GM04504 (cell line): ENCODE results near the gene MYCT1.
A peak's percentile ranks its signal among the peaks of the same experiment; 100 is the strongest.
"Not testable (repeated sequence)": the region's sequence is repeated elsewhere in the genome, so short reads cannot be mapped to it uniquely, and the experiment has no call there.

Experiments used
- DNase-seq: peaks from one replicate; pipeline ENCODE4 v3.0.0-alpha.2; 2012; ENCODE audit warnings: low read depth

MYCT1 gene

GRCh38 chr6:152697634-152698033 lies at the start of gene MYCT1:
MYCT1 (plus strand) TSS chr6:152697897; CDS start chr6:152697903, 6 bp downstream.
- DNase-seq, result no peak

- peak; percentile 17 for DNase-seq
Observed at GRCh38 chr6:152648105-152648504, 49.6 kb upstream of the MYCT1 start.

DNA sequence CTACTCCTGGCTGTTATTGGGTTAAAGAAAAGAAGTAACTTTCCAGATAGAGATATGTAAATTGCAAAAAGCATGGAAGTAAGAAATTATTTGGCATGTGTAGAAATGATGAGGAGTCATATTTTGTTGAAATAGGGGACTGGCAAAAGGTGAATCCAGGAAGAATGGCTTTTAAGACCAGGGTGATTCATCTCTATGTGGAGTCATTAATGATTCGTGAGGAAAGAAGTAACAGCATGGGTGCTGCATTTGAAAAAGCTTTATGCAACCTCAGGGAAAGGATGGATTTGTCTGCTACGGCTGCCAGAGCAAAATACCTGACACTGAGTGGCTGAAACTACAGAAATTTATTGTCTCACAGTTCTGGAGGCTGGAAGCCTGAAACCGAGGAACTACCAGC lies 45.7 kb upstream of the MYCT1 start:
- DNase-seq, result no peak

DNA sequence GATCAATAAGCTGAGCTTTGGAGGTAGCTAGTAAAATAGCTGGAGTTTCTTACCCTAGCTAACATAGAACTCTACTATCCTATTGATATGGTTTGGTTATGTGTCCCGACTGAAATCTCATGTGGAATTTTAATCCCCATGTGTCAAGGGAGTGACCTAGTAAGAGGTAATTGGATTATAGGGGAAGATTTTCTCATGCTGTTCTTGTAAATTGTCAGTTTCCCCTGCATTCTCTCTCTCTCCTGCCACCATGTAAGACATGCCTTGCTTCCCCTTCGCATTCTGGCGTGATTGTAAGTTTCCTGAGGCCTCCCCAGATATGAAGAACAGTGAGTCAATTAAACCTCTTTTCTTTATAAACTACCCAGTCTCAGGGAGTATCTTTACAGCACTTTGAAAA lies 35.9 kb upstream of the MYCT1 start:
- DNase-seq, result no peak

DNA sequence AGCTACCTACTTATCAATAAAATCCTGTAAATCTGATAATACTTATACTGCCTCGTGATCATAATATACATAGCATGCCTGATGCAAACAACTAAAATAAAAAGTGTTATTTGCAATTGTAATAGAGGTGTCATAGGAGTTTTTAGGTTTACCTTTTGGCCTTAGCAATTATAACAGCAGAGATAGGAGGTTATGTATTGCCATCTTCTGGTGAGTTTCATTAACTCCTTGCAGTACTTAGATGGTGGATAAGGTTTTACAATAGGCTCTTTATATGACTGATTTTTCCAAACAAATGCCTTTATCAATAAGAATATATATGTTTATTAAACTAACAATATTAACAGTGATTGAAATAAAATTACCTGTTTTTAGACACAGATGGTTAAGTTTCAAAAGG lies 27.8 kb upstream of the MYCT1 start:
- DNase-seq, result no peak

DNA sequence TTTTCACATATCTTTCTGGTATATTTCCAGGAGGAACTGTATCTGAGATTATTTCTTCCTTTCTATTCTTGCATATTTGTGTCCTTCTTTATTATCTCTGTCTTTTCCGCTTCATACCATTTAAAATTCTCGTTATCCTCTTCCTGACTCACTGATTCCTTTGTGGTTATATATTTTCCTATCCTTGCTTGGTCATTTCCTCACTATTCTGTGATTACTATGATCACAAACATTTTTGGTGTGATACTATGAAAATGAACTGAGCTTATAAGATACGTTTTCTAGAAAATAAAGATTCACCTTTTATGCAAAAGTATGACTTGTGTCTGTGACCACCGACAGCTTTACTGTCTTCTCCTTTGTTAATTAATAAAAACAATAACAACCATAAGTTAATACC lies 26.5 kb upstream of the MYCT1 start:
- DNase-seq, result no peak

GRCh38 chr6:152673236-152673635 lies 24.5 kb upstream of the MYCT1 start:
- no peak for DNase-seq

- DNase-seq, result no peak
Observed at GRCh38 chr6:152680151-152680550, 17.5 kb upstream of the MYCT1 start.

DNA sequence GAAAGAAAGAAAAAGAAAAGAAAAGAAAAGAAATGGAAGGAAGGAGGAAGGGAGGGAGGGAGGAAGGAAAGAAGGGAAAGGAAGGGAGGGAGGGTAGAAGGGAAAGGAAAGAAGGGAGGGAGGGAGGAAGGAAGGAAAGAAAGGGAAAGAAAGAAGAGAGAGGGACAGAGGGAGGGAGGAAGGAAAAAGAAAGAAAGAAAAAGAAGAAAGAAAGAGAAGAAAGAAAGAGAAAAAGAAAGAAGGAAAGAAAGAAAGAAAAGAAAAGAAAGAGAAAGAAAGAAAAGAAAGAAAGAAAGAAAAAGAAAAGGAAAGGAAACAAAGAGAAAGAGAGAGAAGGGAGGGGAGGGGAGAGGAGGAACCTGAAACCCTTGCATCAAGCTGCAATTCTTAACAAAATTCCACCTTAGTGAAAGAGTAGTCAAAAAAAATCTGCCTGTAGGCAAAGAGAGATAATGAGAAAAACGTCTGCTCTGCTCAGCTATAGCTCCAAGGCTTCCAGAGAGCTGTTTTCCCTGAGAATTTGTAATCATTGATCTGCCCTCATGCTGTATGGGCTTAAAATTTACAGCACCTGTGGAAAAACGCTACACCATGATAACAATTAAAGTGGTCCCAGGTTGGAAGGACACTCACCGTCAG lies 16.7 kb upstream of the MYCT1 start:
- DNase-seq, result no peak

DNA sequence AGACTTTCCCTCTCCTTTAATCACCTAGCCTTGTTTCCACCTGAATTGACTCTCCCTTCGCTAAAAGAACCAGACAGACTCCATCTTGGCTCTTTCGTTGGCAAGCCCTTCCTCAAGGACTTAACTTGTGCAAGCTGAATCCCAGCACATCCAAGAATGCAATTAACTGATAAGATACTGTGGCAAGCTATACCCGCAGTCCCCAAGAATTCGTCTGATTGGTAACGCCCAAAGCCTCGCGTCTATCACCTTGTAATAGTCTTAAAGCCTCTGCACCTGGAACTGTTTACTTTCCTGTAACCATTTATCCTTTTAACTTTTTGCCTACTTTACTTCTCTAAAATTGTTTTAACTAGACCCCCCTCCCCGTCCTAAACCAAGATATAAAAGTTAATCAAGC lies 15.6 kb upstream of the MYCT1 start:
- no peak for DNase-seq

GRCh38 chr6:152682935-152683334 lies 14.8 kb upstream of the MYCT1 start:
- DNase-seq, result not testable (repeated sequence)

DNA sequence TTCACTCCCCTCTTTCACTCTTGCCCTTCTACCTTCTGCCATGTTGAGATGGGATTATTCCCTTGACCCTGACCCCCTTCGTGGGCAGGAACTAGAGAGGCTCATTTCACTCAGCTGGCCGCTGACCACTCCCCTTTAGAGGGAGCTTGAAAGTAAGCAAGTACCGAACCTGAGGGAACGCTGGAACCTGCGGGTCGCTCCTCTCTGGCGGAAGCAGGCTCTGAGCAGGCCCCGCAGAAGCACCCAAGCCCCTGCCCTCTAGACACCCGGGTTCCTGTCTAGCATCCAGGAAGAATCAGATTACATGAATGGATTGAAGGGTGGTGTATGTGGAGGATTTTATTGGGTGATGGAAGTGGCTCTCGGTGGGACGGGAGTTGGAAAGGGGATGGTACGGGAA lies 11.9 kb upstream of the MYCT1 start:
- no peak for DNase-seq

- no peak for DNase-seq
Observed at GRCh38 chr6:152695372-152696045, 2.2 kb upstream of the MYCT1 start.

GRCh38 chr6:152696522-152696921 lies 1.2 kb upstream of the MYCT1 start:
- DNase-seq, result no peak

- DNase-seq, result no peak
Observed at GRCh38 chr6:152698692-152699091, 995 bp downstream of the MYCT1 start.

GRCh38 chr6:152700427-152700826 lies 2.7 kb downstream of the MYCT1 start:
- no peak for DNase-seq

- no peak for DNase-seq
Observed at GRCh38 chr6:152701081-152701862, 3.6 kb downstream of the MYCT1 start.

DNA sequence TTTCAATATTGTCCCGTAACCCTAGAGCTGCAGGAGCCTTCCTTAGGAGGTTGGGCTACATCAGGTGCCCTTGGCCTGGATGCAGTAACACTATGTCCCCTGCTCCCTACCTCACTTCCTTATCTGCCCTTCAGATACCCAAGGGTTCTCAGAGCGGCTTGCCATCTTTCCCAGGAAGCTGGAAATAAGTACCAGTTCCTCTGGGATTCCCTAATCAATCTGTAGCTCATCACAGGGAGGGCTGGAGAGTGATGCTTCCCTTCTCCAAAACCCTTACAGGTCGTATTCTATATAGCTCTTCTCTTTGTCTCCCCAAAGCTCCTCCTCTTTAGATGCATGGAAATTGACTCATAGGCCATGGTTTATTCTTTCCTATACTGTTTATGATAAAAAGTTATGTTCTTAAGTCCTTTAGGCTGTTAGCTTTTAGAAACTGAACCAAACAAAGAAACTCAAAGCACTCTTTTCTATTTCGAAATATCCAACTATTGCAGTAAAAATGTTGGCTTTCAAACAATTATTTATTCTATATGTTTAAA lies 4.2 kb downstream of the MYCT1 start:
- no peak for DNase-seq

DNA sequence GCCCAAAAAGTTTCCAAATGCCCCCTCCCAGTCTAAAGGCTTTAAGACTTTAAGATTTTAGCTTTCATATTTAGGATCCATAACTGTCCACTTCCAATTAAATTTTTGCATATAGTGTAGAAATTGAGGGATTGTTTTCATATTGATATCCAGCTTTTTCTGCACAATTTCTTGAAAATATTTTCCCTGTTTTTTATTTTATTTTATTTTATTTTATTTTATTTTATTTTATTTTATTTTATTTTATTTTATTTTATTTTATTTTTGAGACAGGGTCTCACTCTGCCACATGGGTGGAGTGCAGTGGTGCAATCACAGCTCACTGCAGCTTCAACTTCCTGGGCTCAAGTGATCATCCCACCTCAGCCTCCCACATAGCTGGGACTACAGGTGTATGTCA lies 6.1 kb downstream of the MYCT1 start:
- DNase-seq, result not testable (repeated sequence)

GRCh38 chr6:152705327-152705726 lies 7.6 kb downstream of the MYCT1 start:
- DNase-seq, result no peak

GRCh38 chr6:152716322-152716721 lies 18.6 kb downstream of the MYCT1 start:
- no peak for DNase-seq

DNA sequence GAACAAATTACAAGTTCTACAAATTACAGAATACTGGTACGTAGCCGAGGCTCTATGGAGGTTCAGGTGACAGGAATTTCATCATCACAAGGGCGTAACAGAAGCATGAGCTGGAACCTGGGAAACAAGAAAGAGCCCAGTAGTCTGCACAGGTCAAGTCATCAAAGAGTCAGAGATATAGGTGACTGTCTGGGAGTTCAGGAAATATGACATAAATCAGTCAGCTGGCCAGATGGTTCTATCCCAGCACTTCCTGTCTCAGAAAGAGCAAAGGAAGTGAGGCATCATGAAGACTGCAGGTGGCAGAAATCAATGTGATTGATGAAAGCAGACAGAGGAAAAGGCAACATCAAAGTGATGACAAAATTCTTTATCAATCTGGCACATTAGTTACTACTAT lies 23.3 kb downstream of the MYCT1 start:
- no peak for DNase-seq

DNA sequence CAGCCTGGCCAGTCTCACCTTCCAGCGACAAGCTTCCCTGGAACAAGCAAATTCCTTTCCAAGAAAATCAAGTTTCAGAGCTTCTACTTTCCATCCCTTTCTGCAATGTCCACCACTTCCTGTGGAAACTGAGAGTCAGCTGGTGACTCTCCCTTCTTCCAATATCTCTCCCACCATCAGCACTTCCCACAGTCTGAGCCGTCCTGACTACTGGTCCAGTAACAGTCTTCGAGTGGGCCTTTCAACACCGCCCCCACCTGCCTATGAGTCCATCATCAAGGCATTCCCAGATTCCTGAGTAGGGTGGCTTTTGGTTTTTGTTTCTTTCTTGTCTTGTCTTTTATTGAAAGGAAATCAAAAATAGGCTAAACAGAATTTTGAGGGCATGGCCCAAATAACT lies 24.3 kb downstream of the MYCT1 start:
- DNase-seq, result no peak
